ENCODE data around the gene ZMIZ1. TPM values are rescaled to one million over a fixed set of nuclear protein-coding genes. Genes with fewer than 3 reads are reported as not detected.

The ZMIZ1 gene
- total and polyA plus RNA-seq, 2 experiments from 2014 or later, result 9.2 to 30.9 TPM

DNA sequence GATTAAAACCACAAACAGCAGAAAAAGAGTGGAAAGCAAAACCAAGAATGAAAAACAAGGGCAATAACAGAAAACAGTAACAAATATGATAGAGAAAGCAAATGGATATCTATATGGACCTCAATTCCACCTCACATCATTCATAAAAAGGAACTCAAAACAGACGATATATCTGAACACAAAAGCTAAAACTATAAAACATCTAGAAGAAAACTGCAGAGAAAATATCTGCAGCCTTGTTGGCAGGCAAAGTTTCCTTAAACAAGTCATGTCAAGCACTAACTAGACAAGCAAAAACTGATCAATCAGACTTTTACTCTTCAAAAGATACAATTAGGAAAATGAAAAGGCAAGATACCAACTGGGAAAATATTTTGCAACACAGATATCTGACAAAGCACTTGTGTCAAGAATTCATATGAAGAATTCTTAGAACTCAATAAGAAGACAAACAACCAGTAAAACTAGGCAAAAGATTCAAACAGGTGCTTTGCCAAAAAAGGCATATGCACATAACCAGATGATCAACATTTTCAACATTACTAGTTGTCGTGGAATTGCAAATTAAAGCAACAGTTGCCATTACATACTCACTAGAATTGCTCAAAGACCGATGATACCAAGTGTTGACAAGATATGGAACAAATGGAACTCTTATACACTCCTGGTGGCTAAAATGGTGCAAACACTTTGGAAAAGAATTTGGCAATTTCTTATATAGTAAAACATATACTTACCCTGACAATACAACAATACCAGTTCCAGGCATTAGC lies 25.9 kb upstream of the ZMIZ1 start:
- no peak overlapping the region for H2AFZ ChIP-seq

GRCh38 chr10:79044036-79044632 lies 24.6 kb upstream of the ZMIZ1 start:
- no peaks in the 10 kb centered on the region for H4K20me1 ChIP-seq (replicated peaks; ENCODE audit: insufficient read depth)
- no peak overlapping the region for H2AFZ ChIP-seq
- H3K4me2 ChIP-seq, result no peak overlapping the region
- H3F3A ChIP-seq (replicated peaks; ENCODE audit: low read depth), result no peaks in the 10 kb centered on the region
- ATAC-seq (no peak), DNase-seq (ENCODE audit: low spot score) (no peak)
- H3K36me3 ChIP-seq (ENCODE audit: insufficient read depth), result no peaks in the 10 kb centered on the region
- no peaks in the 10 kb centered on the region for H3K79me2 ChIP-seq (replicated peaks; ENCODE audit: insufficient read depth)
- H3K27me3 ChIP-seq (ENCODE audit: insufficient read depth), result no peaks in the 10 kb centered on the region
- no peak overlapping the region for H3K27ac ChIP-seq (ENCODE audit: low read depth)
- H3K4me3 ChIP-seq, result no peak overlapping the region
- no peaks in the 10 kb centered on the region for H3K9me3 Mint-ChIP-seq
- H3K4me3 Mint-ChIP-seq, result no peak overlapping the region
- H3K36me3 Mint-ChIP-seq (ENCODE audit: low read depth), result no peaks in the 10 kb centered on the region
- H3K27me3 Mint-ChIP-seq (ENCODE audit: insufficient read depth, low read depth, poor library complexity), result peaks cover 9% of the 10 kb centered on the region
- H3K27ac Mint-ChIP-seq, result no peak overlapping the region
- H3K4me1 Mint-ChIP-seq, result peaks cover 15% of the 10 kb centered on the region
- no peaks in the 10 kb centered on the region; the same call in 1 of the 2 replicates for H3K4me1 ChIP-seq (ENCODE audit: insufficient read depth)
- no peaks in the 10 kb centered on the region for H3K9me2 ChIP-seq (ENCODE audit: insufficient read depth)
- TF ChIP-seq NANOG (IDR thresholded peaks at IDR 0.05; ENCODE audit: borderline replicate concordance) (no peak), CTCF (conservative IDR thresholded peaks at IDR 0.05; ENCODE audit: low read depth in 2 of 2) (no peak), EZH2phosphoT487 (IDR thresholded peaks at IDR 0.05; ENCODE audit: unreplicated experiment) (no peak), ZNF331 (CRISPR knock-in tag; IDR thresholded peaks at IDR 0.05; ENCODE audit: low read depth) (no peak), ETS1 (IDR thresholded peaks at IDR 0.05) (no peak)
- TF ChIP-seq, protein P1, sequence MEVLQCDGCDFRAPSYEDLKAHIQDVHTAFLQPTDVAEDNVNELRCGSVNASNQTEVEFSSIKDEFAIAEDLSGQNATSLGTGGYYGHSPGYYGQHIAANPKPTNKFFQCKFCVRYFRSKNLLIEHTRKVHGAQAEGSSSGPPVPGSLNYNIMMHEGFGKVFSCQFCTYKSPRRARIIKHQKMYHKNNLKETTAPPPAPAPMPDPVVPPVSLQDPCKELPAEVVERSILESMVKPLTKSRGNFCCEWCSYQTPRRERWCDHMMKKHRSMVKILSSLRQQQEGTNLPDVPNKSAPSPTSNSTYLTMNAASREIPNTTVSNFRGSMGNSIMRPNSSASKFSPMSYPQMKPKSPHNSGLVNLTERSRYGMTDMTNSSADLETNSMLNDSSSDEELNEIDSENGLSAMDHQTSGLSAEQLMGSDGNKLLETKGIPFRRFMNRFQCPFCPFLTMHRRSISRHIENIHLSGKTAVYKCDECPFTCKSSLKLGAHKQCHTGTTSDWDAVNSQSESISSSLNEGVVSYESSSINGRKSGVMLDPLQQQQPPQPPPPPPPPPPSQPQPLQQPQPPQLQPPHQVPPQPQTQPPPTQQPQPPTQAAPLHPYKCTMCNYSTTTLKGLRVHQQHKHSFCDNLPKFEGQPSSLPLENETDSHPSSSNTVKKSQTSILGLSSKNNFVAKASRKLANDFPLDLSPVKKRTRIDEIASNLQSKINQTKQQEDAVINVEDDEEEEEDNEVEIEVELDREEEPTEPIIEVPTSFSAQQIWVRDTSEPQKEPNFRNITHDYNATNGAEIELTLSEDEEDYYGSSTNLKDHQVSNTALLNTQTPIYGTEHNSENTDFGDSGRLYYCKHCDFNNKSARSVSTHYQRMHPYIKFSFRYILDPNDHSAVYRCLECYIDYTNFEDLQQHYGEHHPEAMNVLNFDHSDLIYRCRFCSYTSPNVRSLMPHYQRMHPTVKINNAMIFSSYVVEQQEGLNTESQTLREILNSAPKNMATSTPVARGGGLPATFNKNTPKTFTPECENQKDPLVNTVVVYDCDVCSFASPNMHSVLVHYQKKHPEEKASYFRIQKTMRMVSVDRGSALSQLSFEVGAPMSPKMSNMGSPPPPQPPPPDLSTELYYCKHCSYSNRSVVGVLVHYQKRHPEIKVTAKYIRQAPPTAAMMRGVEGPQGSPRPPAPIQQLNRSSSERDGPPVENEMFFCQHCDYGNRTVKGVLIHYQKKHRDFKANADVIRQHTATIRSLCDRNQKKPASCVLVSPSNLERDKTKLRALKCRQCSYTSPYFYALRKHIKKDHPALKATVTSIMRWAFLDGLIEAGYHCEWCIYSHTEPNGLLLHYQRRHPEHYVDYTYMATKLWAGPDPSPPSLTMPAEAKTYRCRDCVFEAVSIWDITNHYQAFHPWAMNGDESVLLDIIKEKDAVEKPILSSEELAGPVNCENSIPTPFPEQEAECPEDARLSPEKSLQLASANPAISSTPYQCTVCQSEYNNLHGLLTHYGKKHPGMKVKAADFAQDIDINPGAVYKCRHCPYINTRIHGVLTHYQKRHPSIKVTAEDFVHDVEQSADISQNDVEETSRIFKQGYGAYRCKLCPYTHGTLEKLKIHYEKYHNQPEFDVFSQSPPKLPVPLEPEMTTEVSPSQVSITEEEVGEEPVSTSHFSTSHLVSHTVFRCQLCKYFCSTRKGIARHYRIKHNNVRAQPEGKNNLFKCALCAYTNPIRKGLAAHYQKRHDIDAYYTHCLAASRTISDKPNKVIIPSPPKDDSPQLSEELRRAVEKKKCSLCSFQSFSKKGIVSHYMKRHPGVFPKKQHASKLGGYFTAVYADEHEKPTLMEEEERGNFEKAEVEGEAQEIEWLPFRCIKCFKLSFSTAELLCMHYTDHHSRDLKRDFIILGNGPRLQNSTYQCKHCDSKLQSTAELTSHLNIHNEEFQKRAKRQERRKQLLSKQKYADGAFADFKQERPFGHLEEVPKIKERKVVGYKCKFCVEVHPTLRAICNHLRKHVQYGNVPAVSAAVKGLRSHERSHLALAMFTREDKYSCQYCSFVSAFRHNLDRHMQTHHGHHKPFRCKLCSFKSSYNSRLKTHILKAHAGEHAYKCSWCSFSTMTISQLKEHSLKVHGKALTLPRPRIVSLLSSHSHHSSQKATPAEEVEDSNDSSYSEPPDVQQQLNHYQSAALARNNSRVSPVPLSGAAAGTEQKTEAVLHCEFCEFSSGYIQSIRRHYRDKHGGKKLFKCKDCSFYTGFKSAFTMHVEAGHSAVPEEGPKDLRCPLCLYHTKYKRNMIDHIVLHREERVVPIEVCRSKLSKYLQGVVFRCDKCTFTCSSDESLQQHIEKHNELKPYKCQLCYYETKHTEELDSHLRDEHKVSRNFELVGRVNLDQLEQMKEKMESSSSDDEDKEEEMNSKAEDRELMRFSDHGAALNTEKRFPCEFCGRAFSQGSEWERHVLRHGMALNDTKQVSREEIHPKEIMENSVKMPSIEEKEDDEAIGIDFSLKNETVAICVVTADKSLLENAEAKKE (CRISPR knock-in tag; IDR thresholded peaks at IDR 0.05), result no peak

More for the DNA sequence above, 25.9 kb upstream of the ZMIZ1 start:
- no peaks in the 10 kb centered on the region for H3K27me3 ChIP-seq (ENCODE audit: insufficient read depth)
- Mint-ChIP-seq H3K27ac (no peak overlapping the region), H3K4me3 (no peak overlapping the region), H3K9me3 (no peaks in the 10 kb centered on the region), H3K4me1 (peaks cover 22% of the 10 kb centered on the region), H3K36me3 (ENCODE audit: low read depth) (no peaks in the 10 kb centered on the region), H3K27me3 (ENCODE audit: insufficient read depth, low read depth, poor library complexity) (peaks cover 6% of the 10 kb centered on the region)
- no peak for TF ChIP-seq ZNF114 (CRISPR knock-in tag; IDR thresholded peaks at IDR 0.05)
- H3K9me2 ChIP-seq (ENCODE audit: insufficient read depth), result no peaks in the 10 kb centered on the region
- DNase-seq (ENCODE audit: low spot score), result no peak
- H3K4me1 ChIP-seq (ENCODE audit: insufficient read depth), result no peaks in the 10 kb centered on the region; the same call in none of the 2 replicates
- no peak overlapping the region for H3K4me2 ChIP-seq
- H3K36me3 ChIP-seq (ENCODE audit: insufficient read depth), result no peaks in the 10 kb centered on the region
- no peaks in the 10 kb centered on the region for H3F3A ChIP-seq (replicated peaks; ENCODE audit: low read depth)
- no peak overlapping the region for H3K27ac ChIP-seq (ENCODE audit: low read depth)
- no peaks in the 10 kb centered on the region for H4K20me1 ChIP-seq (replicated peaks; ENCODE audit: insufficient read depth)
- H3K4me3 ChIP-seq, result no peak overlapping the region
- H3K79me2 ChIP-seq (replicated peaks; ENCODE audit: insufficient read depth), result no peaks in the 10 kb centered on the region
- no peak for ATAC-seq

Data from GM23338 (cell line).